ENCODE measurements around the gene C3. TPM values are rescaled to one million over a fixed set of nuclear protein-coding genes. Genes with fewer than 3 reads are reported as not detected.

The C3 gene
- total RNA-seq, 1 donor from 2014 or later: 1.5 TPM

DNA sequence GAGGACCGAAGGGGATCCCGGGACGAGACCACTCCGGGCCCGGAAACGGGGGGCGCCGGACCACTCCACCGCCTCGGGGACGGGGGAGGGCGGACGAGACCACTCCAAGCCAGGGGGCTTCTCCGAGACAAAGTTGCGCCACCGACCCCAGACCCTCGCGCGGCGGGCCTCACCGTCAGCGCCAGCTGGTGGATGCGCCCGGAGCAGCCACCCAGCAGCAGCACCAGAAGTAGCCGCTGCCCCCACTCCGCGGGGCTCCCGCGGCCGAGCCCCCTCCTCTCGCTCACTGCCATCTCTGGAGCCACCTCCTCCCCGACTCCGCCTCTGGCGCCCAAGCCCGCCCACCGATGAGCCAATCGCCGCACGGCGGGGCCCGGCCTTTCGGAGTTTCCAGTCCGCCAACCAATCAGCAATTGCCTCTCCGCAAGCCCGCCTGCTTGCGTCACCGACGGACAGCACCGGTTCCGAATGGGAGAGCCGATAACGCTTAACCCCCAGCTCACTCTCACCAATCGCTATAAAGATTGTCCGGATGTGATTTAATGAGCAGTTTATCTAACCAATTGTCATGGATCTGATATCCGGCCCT is 16.9 kb upstream of the C3 start, which contains the start of gene GPR108:
GPR108 (minus strand) TSS at position 297 of the 589 bp plus-strand sequence; CDS start at position 293, 4 bp downstream.
- peak within 1 kb of the TSS; percentile 91 for H3K4me3 ChIP-seq
- H3K9ac ChIP-seq: peak within 1 kb of the TSS; percentile 81
- no peaks in the 10 kb centered on the region for H3K9me3 Mint-ChIP-seq
- H4K20me1 ChIP-seq (ENCODE audit: low read depth): no peaks in the 10 kb centered on the region
- peaks cover 9% of the 10 kb centered on the region for H3K27me3 Mint-ChIP-seq (ENCODE audit: insufficient read depth, low read depth)
- H3K27me3 ChIP-seq: no peaks in the 10 kb centered on the region
- peak within 1 kb of the TSS; percentile 93 for H3K4me2 ChIP-seq
- H3K79me2 ChIP-seq (ENCODE audit: low read depth): peaks cover 33% of the 10 kb centered on the region
- peaks cover 5% of the 10 kb centered on the region for H3K36me3 Mint-ChIP-seq
- H3K27ac ChIP-seq: peak within 1 kb of the TSS; percentile 98
- peak within 1 kb of the TSS; percentile 97 for H3K4me3 Mint-ChIP-seq
- peaks cover 44% of the 10 kb centered on the region for H3F3A ChIP-seq (ENCODE audit: low read depth)
- H3K4me1 Mint-ChIP-seq: peaks cover 36% of the 10 kb centered on the region
- H3K9me3 ChIP-seq (ENCODE audit: low read depth): no peaks in the 10 kb centered on the region
- H3K36me3 ChIP-seq: no peaks in the 10 kb centered on the region
- H3K4me1 ChIP-seq: peaks cover 28% of the 10 kb centered on the region
- H3K27ac Mint-ChIP-seq: peak within 1 kb of the TSS; percentile 96
- no peak for TF ChIP-seq EZH2 (IDR thresholded peaks at IDR 0.05)
- TF ChIP-seq, protein P1, sequence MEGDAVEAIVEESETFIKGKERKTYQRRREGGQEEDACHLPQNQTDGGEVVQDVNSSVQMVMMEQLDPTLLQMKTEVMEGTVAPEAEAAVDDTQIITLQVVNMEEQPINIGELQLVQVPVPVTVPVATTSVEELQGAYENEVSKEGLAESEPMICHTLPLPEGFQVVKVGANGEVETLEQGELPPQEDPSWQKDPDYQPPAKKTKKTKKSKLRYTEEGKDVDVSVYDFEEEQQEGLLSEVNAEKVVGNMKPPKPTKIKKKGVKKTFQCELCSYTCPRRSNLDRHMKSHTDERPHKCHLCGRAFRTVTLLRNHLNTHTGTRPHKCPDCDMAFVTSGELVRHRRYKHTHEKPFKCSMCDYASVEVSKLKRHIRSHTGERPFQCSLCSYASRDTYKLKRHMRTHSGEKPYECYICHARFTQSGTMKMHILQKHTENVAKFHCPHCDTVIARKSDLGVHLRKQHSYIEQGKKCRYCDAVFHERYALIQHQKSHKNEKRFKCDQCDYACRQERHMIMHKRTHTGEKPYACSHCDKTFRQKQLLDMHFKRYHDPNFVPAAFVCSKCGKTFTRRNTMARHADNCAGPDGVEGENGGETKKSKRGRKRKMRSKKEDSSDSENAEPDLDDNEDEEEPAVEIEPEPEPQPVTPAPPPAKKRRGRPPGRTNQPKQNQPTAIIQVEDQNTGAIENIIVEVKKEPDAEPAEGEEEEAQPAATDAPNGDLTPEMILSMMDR (IDR thresholded peaks at IDR 0.05): no peak
- TF ChIP-seq EZH2phosphoT487 (IDR thresholded peaks at IDR 0.05): no peak
- H2AFZ ChIP-seq (replicated peaks): peak within 1 kb of the TSS; percentile 69
- peak; percentile 100 for DNase-seq (ENCODE audit: low spot score)

DNA sequence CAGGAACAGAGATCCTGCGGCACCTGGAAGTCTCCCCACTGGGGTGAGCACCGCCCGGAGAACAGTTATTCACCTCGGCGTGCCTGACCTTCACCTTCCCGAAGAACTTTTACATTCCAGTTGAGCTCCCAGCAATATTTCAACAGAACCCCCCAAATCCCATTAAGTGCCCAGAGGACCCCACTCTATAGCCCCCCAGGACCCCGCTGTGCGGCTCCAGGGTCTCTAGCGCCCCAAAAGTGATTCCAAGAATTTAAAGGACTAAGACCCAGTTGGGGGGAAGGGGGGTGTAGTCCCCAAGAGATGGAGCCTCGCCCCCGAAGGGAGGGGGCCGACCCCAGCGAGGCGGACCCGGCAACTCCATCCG is 16.4 kb upstream of the C3 start:
- H3K27ac ChIP-seq: peak overlapping the region; percentile 98
- H2AFZ ChIP-seq (replicated peaks): peak overlapping the region; percentile 69
- peak overlapping the region; percentile 93 for H3K4me2 ChIP-seq
- TF ChIP-seq, protein P1 (IDR thresholded peaks at IDR 0.05): peak; percentile 30
- no peak for TF ChIP-seq EZH2 (IDR thresholded peaks at IDR 0.05)
- H3K9me3 ChIP-seq (ENCODE audit: low read depth): no peaks in the 10 kb centered on the region
- H3K36me3 Mint-ChIP-seq: peaks cover 8% of the 10 kb centered on the region
- peaks cover 9% of the 10 kb centered on the region for H3K27me3 Mint-ChIP-seq (ENCODE audit: insufficient read depth, low read depth)
- H3F3A ChIP-seq (ENCODE audit: low read depth): peaks cover 39% of the 10 kb centered on the region
- no peak for DNase-seq (ENCODE audit: low spot score)
- peak overlapping the region; percentile 97 for H3K4me3 Mint-ChIP-seq
- no peaks in the 10 kb centered on the region for H3K36me3 ChIP-seq
- peaks cover 25% of the 10 kb centered on the region for H3K4me1 ChIP-seq
- H3K27me3 ChIP-seq: no peaks in the 10 kb centered on the region
- H3K79me2 ChIP-seq (ENCODE audit: low read depth): peaks cover 28% of the 10 kb centered on the region
- H4K20me1 ChIP-seq (ENCODE audit: low read depth): no peaks in the 10 kb centered on the region
- H3K9ac ChIP-seq: peak overlapping the region; percentile 81
- peak overlapping the region; percentile 91 for H3K4me3 ChIP-seq
- H3K9me3 Mint-ChIP-seq: no peaks in the 10 kb centered on the region
- peak overlapping the region; percentile 84 for H3K27ac Mint-ChIP-seq
- H3K4me1 Mint-ChIP-seq: peaks cover 33% of the 10 kb centered on the region

DNA sequence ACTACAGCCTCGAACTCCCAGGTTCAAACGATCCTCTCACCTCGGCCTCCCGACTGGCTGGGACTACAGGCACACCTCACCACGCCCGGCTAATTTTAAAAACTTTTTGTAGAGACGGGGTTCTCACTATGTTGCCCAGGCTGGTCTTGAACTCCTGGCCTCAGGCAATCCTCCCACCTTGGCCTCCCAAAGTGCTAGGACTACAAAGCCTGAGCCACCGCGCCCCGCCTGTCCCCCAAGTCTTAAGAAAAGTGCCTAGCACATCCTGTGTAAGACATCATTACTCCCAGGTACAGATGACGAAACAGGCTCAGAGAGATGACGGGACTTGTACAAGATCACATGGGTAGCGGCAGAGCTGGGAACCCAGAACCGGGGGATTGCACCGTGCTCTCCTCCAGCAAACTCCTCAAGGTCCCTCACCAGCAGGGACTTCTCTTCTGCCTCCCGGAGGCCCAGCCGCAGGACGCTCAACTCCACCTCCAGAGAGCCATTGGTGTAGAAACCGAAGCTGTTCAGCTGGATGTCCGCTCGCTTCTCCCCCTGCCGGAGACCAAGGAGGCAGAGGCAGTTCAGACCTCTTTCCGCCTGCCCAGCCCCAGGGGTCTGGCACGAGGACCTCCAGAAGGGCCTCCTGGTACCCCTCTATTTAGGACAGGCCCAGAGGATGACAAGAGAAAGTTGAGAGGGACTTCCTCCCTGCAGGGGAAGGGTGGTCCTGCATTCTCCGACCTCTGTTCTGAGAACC is 15.9 kb upstream of the C3 start:
- H3K4me3 Mint-ChIP-seq: peak overlapping the region; percentile 97
- peak overlapping the region; percentile 69 for H2AFZ ChIP-seq (replicated peaks)
- no peaks in the 10 kb centered on the region for H3K36me3 ChIP-seq
- H3K4me1 Mint-ChIP-seq: peaks cover 31% of the 10 kb centered on the region
- peak; percentile 88 for DNase-seq (ENCODE audit: low spot score)
- peak overlapping the region; percentile 50 for H3K9ac ChIP-seq
- peaks cover 9% of the 10 kb centered on the region for H3K27me3 Mint-ChIP-seq (ENCODE audit: insufficient read depth, low read depth)
- no peaks in the 10 kb centered on the region for H3K27me3 ChIP-seq
- H3K27ac ChIP-seq: no peak overlapping the region
- peaks cover 20% of the 10 kb centered on the region for H3K4me1 ChIP-seq
- peaks cover 8% of the 10 kb centered on the region for H3K36me3 Mint-ChIP-seq
- TF ChIP-seq, protein P1 (IDR thresholded peaks at IDR 0.05): peak; percentile 62
- TF ChIP-seq EZH2phosphoT487 (IDR thresholded peaks at IDR 0.05): no peak
- peaks cover 22% of the 10 kb centered on the region for H3K79me2 ChIP-seq (ENCODE audit: low read depth)
- H4K20me1 ChIP-seq (ENCODE audit: low read depth): no peaks in the 10 kb centered on the region
- H3K9me3 ChIP-seq (ENCODE audit: low read depth): no peaks in the 10 kb centered on the region
- peaks cover 33% of the 10 kb centered on the region for H3F3A ChIP-seq (ENCODE audit: low read depth)
- peak overlapping the region; percentile 91 for H3K4me3 ChIP-seq
- H3K4me2 ChIP-seq: peak overlapping the region; percentile 93
- no peaks in the 10 kb centered on the region for H3K9me3 Mint-ChIP-seq
- H3K27ac Mint-ChIP-seq: peak overlapping the region; percentile 84
